IPS-NIHi7 (cell line): Measurements from ENCODE around the gene NRCAM.
"Not testable (repeated sequence)": the region's sequence is repeated elsewhere in the genome, so short reads cannot be mapped to it uniquely, and the experiment has no call there.

Experiments
- DNase-seq: peaks from one replicate; pipeline ENCODE4 v3.0.0; 2012; ENCODE audit warnings: mixed read lengths; ENCODE audit errors: extremely low spot score

Gene NRCAM

DNA sequence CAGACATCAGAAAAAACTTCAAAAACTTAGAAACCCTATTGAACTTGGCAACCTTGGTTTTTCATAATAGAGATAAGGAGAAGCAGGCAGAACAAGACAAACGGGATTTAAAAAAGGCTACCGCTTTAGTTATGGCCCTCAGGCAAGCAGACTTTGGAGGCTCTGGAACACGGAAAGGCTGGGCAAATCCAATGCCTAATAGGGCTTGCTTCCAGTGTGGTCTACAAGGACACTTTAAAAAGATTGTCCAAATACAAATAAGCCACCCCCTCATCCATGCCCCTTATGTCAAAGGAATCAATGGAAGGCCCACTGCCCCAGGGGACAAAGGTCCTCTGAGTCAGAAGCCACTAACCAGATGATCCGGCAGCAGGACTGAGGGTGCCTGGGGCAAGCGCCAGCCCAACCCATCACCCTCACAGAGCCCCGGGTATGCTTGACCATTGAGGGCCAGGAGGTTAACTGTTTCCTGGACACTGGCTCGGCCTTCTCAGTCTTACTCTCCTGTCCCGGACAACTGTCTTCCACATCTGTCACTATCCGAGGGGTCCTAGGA is 115.3 kb downstream of the NRCAM start:
- no peak for DNase-seq

DNA sequence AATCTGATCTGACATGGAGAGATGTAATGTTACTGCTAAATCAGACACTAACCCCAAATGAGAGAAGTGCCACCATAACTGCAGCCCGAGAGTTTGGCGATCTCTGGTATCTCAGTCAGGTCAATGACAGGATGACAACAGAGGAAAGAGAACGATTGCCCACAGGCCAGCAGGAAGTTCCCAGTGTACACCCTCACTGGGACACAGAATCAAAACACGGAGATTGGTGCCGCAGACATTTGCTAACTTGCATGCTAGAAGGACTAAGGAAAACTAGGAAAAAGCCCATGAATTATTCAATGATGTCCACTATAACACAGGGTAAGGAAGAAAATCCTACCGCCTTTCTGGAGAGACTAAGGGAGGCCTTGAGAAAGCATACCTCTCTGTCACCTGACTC is 115.8 kb downstream of the NRCAM start:
- not testable (repeated sequence) for DNase-seq

DNA sequence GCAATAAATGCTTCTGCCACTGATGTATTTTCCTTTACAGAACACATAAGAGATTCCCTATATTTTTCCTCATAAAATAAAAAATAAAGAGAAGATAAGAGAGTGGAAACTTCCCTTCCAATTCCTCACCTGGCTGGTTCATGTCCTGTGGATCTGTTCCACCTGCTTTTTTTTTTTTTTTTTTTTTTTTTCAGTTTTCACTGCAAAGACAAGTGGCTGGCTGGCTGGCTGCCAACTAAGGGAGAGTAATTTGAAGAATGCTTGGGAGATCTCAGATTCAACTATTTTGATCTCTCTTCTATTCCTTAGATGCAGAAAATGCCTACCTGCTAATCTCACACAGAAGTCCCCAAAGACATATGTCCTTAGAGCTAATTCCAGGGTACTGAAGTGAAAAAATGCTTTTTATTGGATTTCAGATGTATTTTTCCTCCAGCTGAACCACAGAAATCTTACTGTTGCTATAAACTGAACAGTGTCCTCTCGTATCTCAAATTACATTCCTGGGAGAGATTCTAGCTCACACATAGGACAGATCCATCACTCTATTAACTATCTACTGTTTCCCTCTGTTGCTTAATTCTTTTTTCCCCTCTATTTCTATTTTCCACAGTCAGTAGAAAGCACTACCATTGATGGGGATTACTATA is 120.8 kb downstream of the NRCAM start:
- DNase-seq, result no peak

DNA sequence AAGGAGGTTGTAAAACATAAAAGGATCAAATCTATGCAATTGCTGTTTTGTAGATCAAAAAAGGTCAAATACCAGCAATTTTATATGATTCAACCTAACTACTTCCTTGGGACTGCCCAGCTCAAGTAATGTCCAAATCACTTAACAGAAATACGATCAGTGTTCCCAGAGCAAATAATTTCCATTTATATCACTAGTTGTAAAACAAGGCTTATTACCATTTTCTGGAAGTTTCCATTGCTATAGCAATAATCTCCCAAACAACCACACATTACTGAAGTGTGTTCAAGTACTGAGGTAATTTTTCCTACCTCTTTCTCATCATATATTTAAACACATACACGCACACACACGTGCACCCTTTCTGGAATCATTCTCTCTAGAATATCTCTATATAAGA is 123.3 kb downstream of the NRCAM start:
- no peak for DNase-seq

DNA sequence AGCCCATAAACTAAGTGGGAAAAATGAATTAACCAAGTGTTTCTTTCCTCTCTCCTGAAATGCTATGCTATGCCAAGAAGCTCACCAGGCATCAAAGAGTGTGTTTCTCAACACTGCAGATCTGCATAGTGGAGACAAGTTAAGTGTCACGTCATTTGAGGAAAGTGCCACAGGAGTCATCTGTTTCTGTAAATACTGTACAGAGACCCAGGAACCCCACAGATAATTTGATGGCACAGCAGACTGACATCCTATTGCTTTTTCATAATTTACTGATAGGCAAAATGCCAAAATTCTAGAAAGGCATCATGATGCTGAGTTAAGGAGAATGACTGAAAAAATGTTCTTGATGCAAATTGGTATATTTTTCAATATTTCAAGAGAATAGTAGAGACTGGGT is 124.3 kb downstream of the NRCAM start:
- DNase-seq, result no peak

DNA sequence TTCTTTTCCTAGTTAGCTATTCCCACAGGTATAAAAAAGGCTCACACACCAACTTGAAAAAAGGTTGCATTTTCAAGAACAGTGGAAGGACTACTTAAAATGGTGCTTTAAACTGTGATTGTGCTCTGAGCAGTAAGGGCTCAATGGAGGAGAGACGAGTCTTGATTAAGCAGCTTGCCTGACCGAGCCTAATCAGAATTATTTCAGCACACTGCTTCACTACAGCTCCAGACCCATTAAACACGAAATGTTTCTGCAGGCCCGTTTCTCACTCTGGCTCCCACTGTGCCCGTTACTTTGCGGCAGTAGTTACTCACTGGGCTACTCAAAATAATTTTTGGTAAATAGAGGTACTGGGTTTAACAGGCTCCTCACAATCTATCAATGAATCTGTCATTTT is 126.0 kb downstream of the NRCAM start:
- no peak for DNase-seq

DNA sequence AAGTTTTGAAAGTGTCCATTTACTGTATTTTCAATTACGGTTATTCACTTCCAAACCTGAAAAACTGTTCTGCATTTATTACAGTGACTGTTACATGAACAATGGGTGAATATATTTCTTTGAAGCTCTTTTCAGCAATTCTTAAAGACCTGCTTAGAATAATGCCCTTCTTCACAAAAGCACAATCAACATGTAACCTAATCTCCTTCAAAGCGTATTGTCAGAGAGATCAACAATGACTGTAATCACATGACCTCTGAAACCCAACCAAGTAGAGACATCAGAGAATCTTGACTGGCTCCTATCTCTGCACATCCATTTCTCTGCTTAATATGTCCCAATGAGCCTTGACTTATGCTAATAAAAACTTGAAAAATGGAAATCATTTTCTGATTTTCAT is 126.7 kb downstream of the NRCAM start:
- DNase-seq, result no peak

DNA sequence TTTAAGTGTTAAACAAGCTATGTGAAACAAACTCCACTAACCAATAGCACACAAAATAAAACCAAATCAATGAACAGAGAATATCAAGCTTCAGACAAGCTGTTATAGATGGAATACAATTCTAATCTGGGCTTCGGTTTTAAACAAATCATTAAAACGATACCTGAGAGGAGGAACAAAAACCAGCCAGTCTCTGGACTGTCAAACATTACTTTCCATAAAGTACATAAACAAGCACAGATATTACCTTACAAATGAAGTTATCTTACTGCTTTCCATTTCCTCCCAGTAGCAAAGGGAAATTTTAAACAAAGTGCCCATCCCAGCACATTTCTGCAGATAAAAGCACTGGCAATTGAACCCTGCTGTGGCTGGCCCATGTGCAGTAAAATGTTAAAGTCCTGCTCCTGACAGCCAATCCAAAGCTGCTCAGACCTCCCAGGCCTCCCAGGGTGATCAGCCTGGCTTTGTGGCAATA is 128.0 kb downstream of the NRCAM start:
- peak; percentile 31 for DNase-seq

DNA sequence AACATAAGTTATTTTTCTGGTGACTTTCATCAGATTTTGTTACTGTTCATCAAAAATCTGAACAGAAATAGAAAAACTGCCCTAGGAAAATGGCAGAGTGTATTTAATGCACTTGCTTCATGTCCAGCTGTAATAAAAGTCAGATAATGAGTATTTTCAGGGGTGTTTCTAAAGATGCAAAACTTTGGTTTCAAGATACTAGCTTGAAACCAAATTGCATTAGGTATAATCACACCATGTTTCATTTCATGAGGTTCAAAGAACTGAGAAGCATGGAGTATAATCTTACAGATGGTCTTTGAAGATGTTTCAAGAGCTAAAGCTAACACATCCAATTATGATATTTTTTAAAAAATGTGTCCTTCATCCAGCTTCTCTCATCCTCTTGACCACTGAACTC is 128.9 kb downstream of the NRCAM start:
- no peak for DNase-seq

DNA sequence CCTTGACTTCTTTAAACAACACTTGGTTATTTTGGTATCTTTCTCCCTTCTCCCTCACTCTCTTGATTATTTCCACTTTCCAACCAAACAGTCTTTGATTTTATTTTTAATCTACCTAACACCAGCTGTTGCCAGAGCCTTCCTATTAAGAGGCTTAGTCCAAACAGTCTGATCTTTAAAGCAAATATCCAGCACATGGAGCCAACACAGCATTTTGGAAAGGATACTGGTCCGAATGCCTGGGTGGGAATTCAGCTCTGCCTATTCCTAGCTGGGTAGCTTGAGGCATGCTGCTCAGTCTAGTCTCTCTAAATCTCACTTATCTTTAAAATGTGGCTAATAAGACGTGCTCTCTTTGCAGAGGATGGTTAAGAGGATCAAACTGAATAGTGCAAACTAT is 129.3 kb downstream of the NRCAM start:
- no peak for DNase-seq

DNA sequence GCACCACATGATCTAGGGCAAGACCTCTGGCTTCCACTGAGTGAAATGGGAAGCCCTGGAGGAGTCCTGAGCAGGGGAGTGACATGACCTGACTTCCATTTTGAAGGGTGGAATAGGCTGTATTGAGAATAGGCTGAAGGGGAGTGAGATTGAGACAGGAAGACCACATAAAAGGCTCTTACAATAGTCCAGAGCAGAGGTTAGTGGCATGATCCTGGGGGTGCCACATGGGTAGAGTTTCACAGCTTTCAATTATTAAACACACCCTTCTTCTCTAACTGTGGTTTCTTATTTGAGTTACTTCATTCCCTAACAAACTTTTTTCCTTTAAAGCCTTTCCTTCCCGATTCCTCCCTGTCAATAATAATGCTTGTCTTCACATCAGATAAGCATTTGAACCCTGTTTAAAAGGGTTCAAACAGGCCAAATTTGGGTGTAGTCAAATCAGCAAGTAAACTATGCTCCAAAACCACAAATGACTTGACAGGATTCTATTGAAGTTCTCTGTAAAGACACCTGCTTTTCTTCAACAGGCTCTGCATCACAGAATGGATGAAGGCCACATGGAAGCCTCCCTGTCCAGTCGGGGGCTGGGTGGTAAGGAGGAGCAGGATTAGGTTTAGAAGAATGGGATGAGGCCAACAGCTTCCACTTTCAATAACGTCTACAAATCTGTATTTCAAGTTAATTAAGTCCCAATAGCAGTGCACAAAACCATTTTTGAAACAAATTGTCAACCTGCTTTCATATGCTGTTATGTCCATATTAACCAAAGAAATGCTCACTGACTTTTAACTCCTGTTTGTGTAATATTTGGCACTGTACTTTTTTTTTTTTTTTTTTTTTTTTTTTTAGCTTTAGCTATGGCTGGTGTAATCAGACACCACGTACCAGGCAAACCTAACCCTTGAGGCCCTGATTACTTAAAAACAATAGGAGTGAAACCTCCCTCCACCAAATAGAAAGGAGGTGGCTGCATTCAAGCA is 131.9 kb downstream of the NRCAM start:
- DNase-seq, result no peak

DNA sequence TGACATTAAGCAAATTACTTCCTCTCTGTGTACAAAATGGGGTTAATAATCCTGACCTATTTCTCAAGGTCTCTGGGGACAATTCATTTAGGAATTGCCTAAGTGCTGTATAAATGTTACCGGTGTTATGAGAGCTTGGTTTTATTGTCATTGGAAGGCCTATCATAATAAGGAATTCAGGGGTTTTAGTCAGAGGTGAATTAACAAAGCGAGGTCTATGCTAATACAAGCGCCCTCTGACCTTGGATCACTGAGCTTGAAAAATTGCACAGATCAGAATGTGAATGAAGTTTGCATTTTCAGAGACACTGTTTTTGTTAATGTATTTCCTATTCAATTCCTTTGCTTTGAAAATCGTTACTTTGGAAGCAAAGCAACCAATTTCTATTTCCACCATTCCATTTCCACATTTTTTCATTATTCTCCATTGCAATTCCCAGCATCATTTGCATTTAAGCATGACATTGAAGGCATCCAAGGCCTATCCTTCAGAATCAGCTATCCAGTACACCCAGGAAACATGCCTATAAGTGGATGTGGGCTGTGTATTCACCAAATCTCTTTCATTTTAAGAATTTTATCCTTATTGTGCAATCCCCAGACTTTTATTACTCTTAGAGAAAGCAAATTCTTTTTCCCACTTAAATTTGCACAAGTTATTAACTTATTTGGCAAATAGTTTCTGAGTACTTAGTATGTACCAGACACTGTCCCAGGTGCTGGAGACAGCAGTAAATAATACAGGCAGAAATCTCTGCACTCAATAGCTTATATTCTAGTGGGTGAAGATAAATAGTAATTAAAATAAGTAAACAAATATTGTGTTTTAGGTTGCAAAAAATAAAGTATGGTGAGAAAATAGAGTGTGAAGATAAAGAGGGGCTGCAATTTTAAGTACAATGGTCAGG is 133.1 kb downstream of the NRCAM start:
- DNase-seq, result no peak

DNA sequence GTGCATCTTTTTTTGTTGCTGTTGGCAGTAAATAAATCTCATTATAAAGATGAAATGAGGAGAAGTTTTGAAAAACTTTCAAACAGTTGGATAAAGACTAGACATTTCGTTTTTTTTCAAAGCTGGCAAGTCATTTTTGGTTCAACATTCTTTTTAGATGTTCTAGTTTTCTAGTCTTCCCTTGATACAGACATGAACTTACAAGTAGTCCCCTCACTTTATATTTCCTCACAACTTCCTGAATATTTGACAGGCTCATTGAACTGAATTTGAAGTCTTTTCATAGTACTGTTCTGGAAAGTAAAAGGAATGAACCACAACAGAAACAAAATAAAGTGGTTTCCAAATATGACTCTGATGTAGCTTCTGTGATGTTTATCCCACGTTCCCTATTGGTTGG is 134.2 kb downstream of the NRCAM start:
- DNase-seq, result no peak

DNA sequence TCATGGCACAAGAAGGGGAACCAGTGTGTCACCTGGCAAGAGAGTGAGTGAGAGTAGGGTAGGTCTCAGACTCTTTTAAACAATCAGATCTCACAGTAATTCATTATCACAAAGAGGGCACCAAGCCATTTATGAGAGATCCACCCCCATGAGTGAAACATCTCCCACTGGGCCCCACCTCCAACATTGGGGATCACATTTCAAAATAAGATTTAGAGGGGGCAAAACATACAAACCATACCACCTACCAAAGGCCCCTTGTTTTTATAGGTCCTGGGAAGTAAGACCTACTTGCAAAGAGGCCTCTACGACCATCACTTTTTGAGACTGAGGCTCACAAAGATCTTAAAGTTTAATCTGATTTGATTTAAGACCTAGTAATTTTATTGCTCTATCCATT is 134.9 kb downstream of the NRCAM start:
- no peak for DNase-seq

DNA sequence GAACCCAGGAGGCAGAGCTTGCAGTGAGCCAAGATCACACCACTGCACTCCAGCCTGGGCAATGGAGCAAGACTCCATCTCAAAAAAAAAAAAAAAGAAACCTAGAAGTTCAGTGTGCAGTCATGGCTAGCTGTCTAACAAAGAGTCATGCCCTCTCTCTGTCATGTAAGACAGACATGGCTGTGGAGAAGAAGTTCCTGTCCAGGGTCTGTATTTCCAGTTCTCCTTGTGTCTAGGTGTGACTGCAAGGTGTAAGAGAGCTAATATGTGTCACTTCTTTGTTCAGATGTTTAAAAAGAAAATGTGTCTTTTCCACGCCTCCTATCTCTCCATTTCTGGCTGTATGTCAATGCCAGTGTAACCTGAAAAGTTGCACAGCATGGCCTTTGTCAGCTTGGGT is 139.5 kb downstream of the NRCAM start:
- no peak for DNase-seq

DNA sequence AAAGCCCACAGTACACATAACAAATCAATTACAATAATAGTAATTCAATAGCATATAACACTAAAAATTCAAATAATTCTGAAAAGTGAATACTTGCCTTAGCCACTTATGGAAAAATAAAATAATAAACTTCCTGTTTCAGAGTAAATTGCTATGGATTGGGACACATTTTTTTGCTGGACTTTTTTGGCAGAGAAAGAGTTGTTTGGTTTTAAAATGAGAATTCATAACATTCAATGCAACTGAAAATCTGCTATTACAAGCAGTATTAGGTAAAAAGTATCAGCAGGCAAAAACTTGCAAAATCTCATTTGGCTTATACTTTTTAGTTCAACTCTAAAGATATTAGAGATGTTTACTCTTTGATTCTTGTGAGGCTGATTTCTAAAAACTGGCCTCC is 141.7 kb downstream of the NRCAM start:
- no peak for DNase-seq

DNA sequence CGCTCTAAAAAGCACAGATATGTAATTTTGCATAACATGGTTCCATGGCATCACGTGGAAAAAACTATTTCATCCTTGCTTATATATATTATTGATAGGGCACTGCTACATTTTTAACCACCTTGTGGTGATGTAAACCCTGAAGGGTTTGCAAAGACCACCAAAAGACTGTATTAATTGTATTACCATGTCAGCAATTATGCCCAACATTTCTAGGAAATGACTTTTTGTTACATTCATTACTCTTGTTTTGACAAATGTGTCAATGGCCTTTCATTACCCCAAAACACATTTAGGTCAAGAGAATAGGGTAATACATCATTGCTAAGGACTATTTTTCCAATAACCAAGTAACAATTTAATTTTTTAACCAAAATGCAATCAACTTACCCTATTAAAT is 142.2 kb downstream of the NRCAM start:
- no peak for DNase-seq

DNA sequence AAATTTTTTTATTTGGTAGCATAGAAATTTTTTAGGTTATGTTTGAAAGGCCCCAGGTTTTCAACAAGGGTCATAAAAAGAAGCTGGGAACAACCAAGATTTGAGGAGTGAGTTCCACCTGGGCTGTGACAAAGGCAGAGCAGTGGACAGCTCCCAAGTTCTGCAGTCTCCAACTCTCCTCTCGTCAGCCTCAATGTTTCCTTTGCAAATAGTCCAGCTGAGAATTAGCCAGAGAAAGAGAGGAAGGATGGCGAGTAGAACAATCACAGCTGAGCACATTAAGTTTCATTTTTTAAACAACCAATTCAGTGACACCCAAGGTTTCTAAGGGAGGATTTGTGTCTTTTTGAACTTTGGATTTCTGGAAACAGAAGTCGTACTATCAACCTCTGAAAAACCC is 143.2 kb downstream of the NRCAM start:
- DNase-seq, result peak; percentile 23

DNA sequence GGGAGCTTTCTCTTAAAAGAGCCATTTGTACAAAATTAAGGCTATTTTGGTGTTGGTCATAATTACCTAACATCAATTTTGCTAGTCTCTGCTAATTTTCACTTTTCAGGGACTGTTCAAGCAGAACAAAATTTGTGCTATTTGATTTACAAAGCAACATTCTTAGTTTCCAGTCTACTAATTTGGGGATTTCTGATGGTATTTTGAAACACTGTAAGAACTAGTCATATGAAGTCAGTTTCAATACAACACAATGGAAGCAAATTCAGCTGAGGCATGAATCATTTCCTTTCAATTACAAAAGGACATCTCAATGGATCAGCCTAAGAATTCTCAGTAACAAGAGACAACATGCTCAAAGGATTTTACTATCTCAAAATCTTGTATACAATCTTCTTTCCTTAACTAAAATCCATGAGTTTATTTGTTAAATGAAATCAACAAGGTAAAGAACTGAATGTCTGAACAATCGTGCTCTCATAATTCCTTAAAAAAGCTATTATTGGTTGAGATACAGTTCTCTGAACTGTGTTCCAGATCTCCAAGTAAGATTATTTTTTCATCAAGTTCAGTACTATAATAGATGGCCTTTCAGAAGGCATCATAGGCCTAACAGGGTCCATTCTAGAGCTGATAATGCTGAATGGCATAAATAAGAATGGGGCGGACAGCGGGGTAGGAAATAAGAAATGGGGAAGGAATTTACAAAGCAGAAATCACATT is 144.6 kb downstream of the NRCAM start:
- DNase-seq, result no peak

DNA sequence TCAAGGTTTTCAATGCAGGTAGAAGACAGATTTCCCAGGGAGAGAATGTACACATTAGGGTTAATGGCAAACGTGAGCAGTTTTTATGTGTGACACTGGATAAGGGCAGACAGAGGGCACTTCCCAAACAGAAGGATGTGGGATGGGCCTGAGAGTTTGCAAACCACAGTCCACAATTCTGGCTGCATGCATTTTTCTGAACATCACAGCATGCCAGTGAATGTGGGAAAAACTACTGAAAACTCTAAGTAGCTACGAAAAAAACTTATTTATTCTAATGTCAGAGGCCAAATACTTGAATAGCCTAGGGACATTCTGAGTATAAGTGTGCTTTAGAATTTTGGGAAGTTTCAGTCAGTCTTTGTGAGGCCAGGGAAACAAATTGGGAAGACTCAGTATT is 145.9 kb downstream of the NRCAM start:
- no peak for DNase-seq

DNA sequence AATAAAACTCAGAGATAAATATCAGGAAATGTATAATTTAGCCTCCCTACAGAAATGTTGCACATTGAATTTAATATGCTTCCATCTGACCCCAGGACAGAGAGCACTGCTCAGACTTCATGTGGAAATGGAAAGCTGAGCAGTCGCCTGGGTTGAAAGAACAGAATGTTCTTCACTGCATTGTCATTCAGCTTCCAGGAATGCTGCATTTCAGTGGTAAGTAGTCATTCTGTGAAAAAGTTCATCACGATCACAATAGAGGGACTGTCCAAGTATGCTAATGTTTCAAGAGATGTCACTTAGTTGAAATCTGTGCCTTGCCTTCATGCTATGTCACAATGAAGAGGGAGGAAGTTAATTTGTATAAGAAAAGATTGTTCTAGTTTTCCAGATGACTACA is 147.3 kb downstream of the NRCAM start:
- no peak for DNase-seq
